ENCODE results near the gene ELMO3.
A peak's percentile ranks its signal among the peaks of the same experiment; 100 is the strongest.

Gene ELMO3

GRCh38 chr16:67177743-67178699 is 20.9 kb upstream of the ELMO3 start:
- peak; percentile 73 for DNase-seq (ENCODE audit: low read depth)
- TF ChIP-seq CTCF (conservative IDR thresholded peaks at IDR 0.05; ENCODE audit: low read depth, low read length) = no peak
- peak overlapping the region; percentile 53 for H3K4me3 ChIP-seq (ENCODE audit: low read depth, low read length)

DNA sequence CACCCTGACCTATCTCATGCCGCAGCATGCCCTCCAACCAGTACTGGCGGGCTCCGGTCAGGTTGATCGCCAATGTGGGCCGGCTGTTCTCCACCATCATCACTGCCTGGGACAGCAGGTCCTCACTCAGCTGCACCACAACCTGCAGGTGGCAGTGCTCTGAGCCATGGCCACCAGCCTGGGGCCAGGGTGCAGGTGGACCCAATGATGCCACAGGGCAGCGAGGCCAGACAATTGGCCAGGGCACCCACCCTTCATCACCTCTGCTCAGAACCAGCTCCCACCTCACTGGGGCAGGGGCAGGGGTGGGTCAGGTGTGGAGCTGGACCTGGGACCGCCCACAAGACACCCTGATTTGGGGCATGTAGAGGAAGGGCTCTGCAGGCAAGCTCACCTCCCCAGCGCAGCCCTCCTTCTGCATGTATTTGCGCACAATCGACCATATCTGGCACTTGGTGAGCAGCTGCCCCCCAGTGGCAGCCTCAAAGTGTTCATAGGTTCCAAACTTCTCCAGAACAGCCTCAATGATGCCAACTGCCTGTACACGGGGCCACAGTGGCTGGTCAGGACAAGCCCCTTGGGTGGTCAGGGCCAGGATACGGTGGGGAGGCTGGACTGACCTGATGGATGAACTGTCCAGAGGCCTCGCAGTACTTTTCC is 19.4 kb upstream of the ELMO3 start:
- peak; percentile 37 for TF ChIP-seq CTCF (conservative IDR thresholded peaks at IDR 0.05; ENCODE audit: low read depth, low read length)
- H3K4me3 ChIP-seq (ENCODE audit: low read depth, low read length) = no peak overlapping the region
- no peak for DNase-seq (ENCODE audit: low read depth)

- no peak for TF ChIP-seq CTCF (conservative IDR thresholded peaks at IDR 0.05; ENCODE audit: low read depth, low read length)
- DNase-seq (ENCODE audit: low read depth) = no peak
- no peak overlapping the region for H3K4me3 ChIP-seq (ENCODE audit: low read depth, low read length)
Observed at GRCh38 chr16:67180166-67180565, 18.8 kb upstream of the ELMO3 start.

- H3K4me3 ChIP-seq (ENCODE audit: low read depth, low read length) = no peak overlapping the region
- peak; percentile 80 for DNase-seq (ENCODE audit: low read depth)
- no peak for TF ChIP-seq CTCF (conservative IDR thresholded peaks at IDR 0.05; ENCODE audit: low read depth, low read length)
Observed at GRCh38 chr16:67181346-67181745, 17.6 kb upstream of the ELMO3 start.

GRCh38 chr16:67182288-67182687 is 16.6 kb upstream of the ELMO3 start:
- no peak for TF ChIP-seq CTCF (conservative IDR thresholded peaks at IDR 0.05; ENCODE audit: low read depth, low read length)
- H3K4me3 ChIP-seq (ENCODE audit: low read depth, low read length) = no peak overlapping the region
- no peak for DNase-seq (ENCODE audit: low read depth)

DNA sequence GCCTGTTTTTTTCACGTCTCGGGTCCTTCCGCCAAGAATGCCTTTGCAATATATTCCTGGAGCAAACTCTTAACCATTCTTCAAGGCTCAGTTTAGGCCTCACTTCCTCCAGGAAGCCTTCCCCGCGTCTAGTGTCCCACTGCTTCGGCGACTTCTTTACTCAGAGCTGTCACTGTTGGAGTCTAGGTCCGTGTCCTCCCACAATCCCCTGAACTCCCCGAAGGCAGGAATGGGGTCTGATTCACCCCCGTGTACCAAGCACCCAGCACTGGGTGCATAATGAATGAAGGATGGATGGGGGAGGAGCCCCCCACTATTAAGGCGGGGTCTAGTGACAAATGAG is 15.7 kb upstream of the ELMO3 start:
- no peak for TF ChIP-seq CTCF (conservative IDR thresholded peaks at IDR 0.05; ENCODE audit: low read depth, low read length)
- peak overlapping the region; percentile 87 for H3K4me3 ChIP-seq (ENCODE audit: low read depth, low read length)
- no peak for DNase-seq (ENCODE audit: low read depth)
